ENCODE results near the gene EML4. TPM values are rescaled to one million over a fixed set of nuclear protein-coding genes. Genes with fewer than 3 reads are reported as not detected.

Gene EML4
- total RNA-seq, 1 experiment from 2014 or later: 38.3 TPM

GRCh38 chr2:42307180-42307579 is 138.0 kb downstream of the EML4 start:
- DNase-seq (no peak), ATAC-seq (no peak)
- POLR2A ChIA-PET (ENCODE audit: unreplicated experiment): no interaction called here
- H2AFZ ChIP-seq (ENCODE audit: low read length): no peak overlapping the region
- H3K4me1 ChIP-seq (ENCODE audit: insufficient read depth, low read length): no peaks in the 10 kb centered on the region; the same call in 1 of the 2 replicates
- H3K9me3 ChIP-seq (ENCODE audit: low read length): no peaks in the 10 kb centered on the region
- no peak overlapping the region for H3K4me2 ChIP-seq (ENCODE audit: low read length)
- no peaks in the 10 kb centered on the region for H3K79me2 ChIP-seq (ENCODE audit: low read length)
- no peak overlapping the region for H3K27ac ChIP-seq (ENCODE audit: low read length)
- no TSS peak for BruUV-seq (replicated peaks)
- H3K9ac ChIP-seq (ENCODE audit: low read length): no peak overlapping the region
- peaks cover 6% of the 10 kb centered on the region; the same call in 1 of the 2 replicates for H3K36me3 ChIP-seq (ENCODE audit: low read depth, low read length)
- no peaks in the 10 kb centered on the region for H3K9me2 ChIP-seq (replicated peaks; ENCODE audit: low read length)
- no peaks in the 10 kb centered on the region for H3K27me3 ChIP-seq (ENCODE audit: low read length)
- no peak for TF ChIP-seq CTCF (conservative IDR thresholded peaks at IDR 0.05; ENCODE audit: low read depth, low read length)
- TF ChIP-seq EZH2phosphoT487 (IDR thresholded peaks at IDR 0.05; ENCODE audit: borderline replicate concordance, low read length): no peak
- TF ChIP-seq EZH2 (IDR thresholded peaks at IDR 0.05; ENCODE audit: low read length, unreplicated experiment): no peak
- no peaks in the 10 kb centered on the region for H4K20me1 ChIP-seq (ENCODE audit: low read length)
- no peaks in the 10 kb centered on the region for H3F3A ChIP-seq (ENCODE audit: low read length, unreplicated experiment)
- CTCF ChIA-PET: no interaction called here
- no peak overlapping the region for H3K4me3 ChIP-seq (ENCODE audit: low read length)
- intact Hi-C loops (cut with micrococcal nuclease): no loop called here

- Histone ChIP-seq H3K9me3 (ENCODE audit: low read length) (no peaks in the 10 kb centered on the region), H3K9me2 (replicated peaks; ENCODE audit: low read length) (no peaks in the 10 kb centered on the region), H4K20me1 (ENCODE audit: low read length) (no peaks in the 10 kb centered on the region), H3K36me3 (ENCODE audit: low read depth, low read length) (no peaks in the 10 kb centered on the region), H2AFZ (ENCODE audit: low read length) (no peak overlapping the region), H3K4me2 (ENCODE audit: low read length) (no peak overlapping the region), H3K9ac (ENCODE audit: low read length) (no peak overlapping the region), H3K27me3 (ENCODE audit: low read length) (no peaks in the 10 kb centered on the region), H3K4me1 (ENCODE audit: insufficient read depth, low read length) (peaks cover under 1% of the 10 kb centered on the region; the same call in 1 of the 2 replicates), H3K79me2 (ENCODE audit: low read length) (no peaks in the 10 kb centered on the region), H3K27ac (ENCODE audit: low read length) (no peak overlapping the region), H3F3A (ENCODE audit: low read length, unreplicated experiment) (no peaks in the 10 kb centered on the region), H3K4me3 (ENCODE audit: low read length) (no peak overlapping the region)
- no peak for TF ChIP-seq EZH2phosphoT487 (IDR thresholded peaks at IDR 0.05; ENCODE audit: borderline replicate concordance, low read length)
- intact Hi-C loops (cut with micrococcal nuclease): no loop called here
- BruUV-seq (replicated peaks): no TSS peak
- CTCF ChIA-PET: no interaction called here
- no peak for ATAC-seq
- DNase-seq: no peak
- POLR2A ChIA-PET (ENCODE audit: unreplicated experiment): no interaction called here
Observed at GRCh38 chr2:42309366-42309765, 140.2 kb downstream of the EML4 start.

GRCh38 chr2:42310007-42310515 is 140.9 kb downstream of the EML4 start:
- no peaks in the 10 kb centered on the region for H3K79me2 ChIP-seq (ENCODE audit: low read length)
- H3K9me2 ChIP-seq (replicated peaks; ENCODE audit: low read length): no peaks in the 10 kb centered on the region
- CTCF ChIA-PET: no interaction called here
- H3K4me3 ChIP-seq (ENCODE audit: low read length): no peak overlapping the region
- no peak overlapping the region for H3K4me2 ChIP-seq (ENCODE audit: low read length)
- TF ChIP-seq CTCF (conservative IDR thresholded peaks at IDR 0.05; ENCODE audit: low read depth, low read length) (no peak), EZH2phosphoT487 (IDR thresholded peaks at IDR 0.05; ENCODE audit: borderline replicate concordance, low read length) (no peak)
- H2AFZ ChIP-seq (ENCODE audit: low read length): no peak overlapping the region
- no peaks in the 10 kb centered on the region for H3F3A ChIP-seq (ENCODE audit: low read length, unreplicated experiment)
- DNase-seq: no peak
- H3K4me1 ChIP-seq (ENCODE audit: insufficient read depth, low read length): peaks cover 8% of the 10 kb centered on the region
- no TSS peak for BruUV-seq (replicated peaks)
- H3K27ac ChIP-seq (ENCODE audit: low read length): no peak overlapping the region
- no peaks in the 10 kb centered on the region for H3K9me3 ChIP-seq (ENCODE audit: low read length)
- H3K9ac ChIP-seq (ENCODE audit: low read length): no peak overlapping the region
- no peak for ATAC-seq
- no peaks in the 10 kb centered on the region for H4K20me1 ChIP-seq (ENCODE audit: low read length)
- H3K27me3 ChIP-seq (ENCODE audit: low read length): no peaks in the 10 kb centered on the region
- intact Hi-C loops (cut with micrococcal nuclease): no loop called here
- POLR2A ChIA-PET (ENCODE audit: unreplicated experiment): no interaction called here
- H3K36me3 ChIP-seq (ENCODE audit: low read depth, low read length): no peaks in the 10 kb centered on the region
